PC-9 (cell line): Measurements from ENCODE around the gene NRAS. TPM values are rescaled to one million over a fixed set of nuclear protein-coding genes. Genes with fewer than 3 reads are reported as not detected.

Experiments
- BruUV-seq: library from RNA; stranded (reverse); fragments of 400-500 nt; replicated peaks from 2 replicates; lab custom pipeline; 2021; lab: Mats Ljungman, UMichigan
- CTCF ChIA-PET: fragments of 300-600 bp; sonication (Branson Sonifier 250); formaldehyde crosslinking; loops from one replicate; lab custom pipeline; 2022; ENCODE audit warnings: antibody characterized with exemption; lab: Charles Lee
- POLR2A ChIA-PET: fragments of 300-600 bp; sonication (Branson Sonifier 250); formaldehyde crosslinking; loops from one replicate; lab custom pipeline; 2022; ENCODE audit warnings: antibody characterized with exemption; ENCODE audit not compliant: unreplicated experiment; lab: Charles Lee
- DNase-seq, 2 experiments: peaks; one replicate each; pipeline versions ENCODE4 v3.0.0 to v3.0.0-alpha.2; 2015 to 2022; ENCODE audit warnings: mixed read lengths in 1 of 2
- H2AFZ ChIP-seq: fragments of 200-600 bp; sonication (generic); 2 replicates; pipeline ENCODE4 v1.8.1; 2017; ENCODE audit warnings: antibody characterized with exemption
- H3F3A ChIP-seq: fragments of 200-600 bp; sonication (generic); 2 replicates; pipeline ENCODE4 v1.8.1; 2017; ENCODE audit warnings: antibody characterized with exemption, mild to moderate bottlenecking, low read depth; ENCODE audit not compliant: insufficient read depth
- H3K27ac ChIP-seq: fragments of 200-600 bp; sonication (generic); 2 replicates; pipeline ENCODE4 v1.6.1; 2016; ENCODE audit warnings: mixed run types
- H3K27me3 ChIP-seq: fragments of 200-600 bp; sonication (generic); 2 replicates; pipeline ENCODE4 v1.6.1; 2016; ENCODE audit warnings: low read depth, mixed run types; ENCODE audit not compliant: insufficient read depth
- H3K36me3 ChIP-seq: fragments of 200-600 bp; sonication (generic); 2 replicates; pipeline ENCODE4 v1.6.1; 2016; ENCODE audit warnings: low read depth, mixed run types
- H3K4me1 ChIP-seq: fragments of 200-600 bp; sonication (generic); replicated peaks from 2 replicates; pipeline ENCODE4 v1.6.1; 2016; ENCODE audit warnings: mixed run types; ENCODE audit not compliant: insufficient read depth
- H3K4me2 ChIP-seq: fragments of 200-600 bp; sonication (generic); 2 replicates; pipeline ENCODE4 v1.6.1; 2017; ENCODE audit warnings: mixed run types
- H3K4me3 ChIP-seq: fragments of 200-600 bp; sonication (generic); 2 replicates; pipeline ENCODE4 v1.6.1; 2016; ENCODE audit warnings: mixed run types
- H3K79me2 ChIP-seq: fragments of 200-600 bp; sonication (generic); 2 replicates; pipeline ENCODE4 v1.6.1; 2017; ENCODE audit warnings: low read depth, mixed run types
- H3K9me2 ChIP-seq: fragments of 200-600 bp; sonication (generic); 2 replicates; pipeline ENCODE4 v1.8.1; 2017; ENCODE audit warnings: mild to moderate bottlenecking; ENCODE audit not compliant: insufficient read depth
- H3K9me3 ChIP-seq: fragments of 200-600 bp; sonication (generic); 2 replicates; pipeline ENCODE4 v1.8.1; 2016; ENCODE audit warnings: low read depth; ENCODE audit not compliant: insufficient read depth
- H4K20me1 ChIP-seq: fragments of 200-600 bp; sonication (generic); 2 replicates; pipeline ENCODE4 v1.8.1; 2017; ENCODE audit not compliant: insufficient read depth
- EZH2 ChIP-seq: fragments of 200-600 bp; sonication (generic); IDR thresholded peaks from 2 replicates; pipeline ENCODE4 v1.8.0; 2017; ENCODE audit warnings: antibody characterized with exemption, low read depth
- intact Hi-C: fragments of 100-400 bp; cut with micrococcal nuclease; formaldehyde crosslinking; loops from one replicate; pipeline ENCODE4 v1.10.0; 2022; ENCODE audit not compliant: unreplicated experiment
- total RNA-seq: library from RNA; stranded (reverse); gene quantifications from 2 replicates; pipeline ENCODE4 v1.2.3, GENCODE V29; 2021
- TF ChIP-seq, protein P1 (sequence below): fragments of 200-600 bp; sonication (generic); conservative IDR thresholded peaks from 2 replicates; pipeline ENCODE4 v1.6.1; 2017; ENCODE audit warnings: mixed run types, antibody characterized with exemption, mild to moderate bottlenecking, moderate library complexity

Gene NRAS
- total RNA-seq, 1 experiment from 2014 or later = 37.8 TPM

GRCh38 chr1:114669562-114670082 lies 46.9 kb downstream of the NRAS start, which contains the start of gene DENND2C:
DENND2C (minus strand) TSS chr1:114670049; CDS start chr1:114625984, 44,065 bp downstream.
- Histone ChIP-seq H3K4me1 (peaks cover 15% of the 10 kb centered on the region), H3K79me2 (no peaks in the 10 kb centered on the region), H3K4me3 (peak within 1 kb of the TSS; percentile 82), H3K27me3 (no peaks in the 10 kb centered on the region), H3F3A (peaks cover 4% of the 10 kb centered on the region; the same call in 1 of the 2 replicates), H3K9me2 (no peaks in the 10 kb centered on the region), H3K9me3 (no peaks in the 10 kb centered on the region), H2AFZ (peak within 1 kb of the TSS; percentile 97), H4K20me1 (no peaks in the 10 kb centered on the region), H3K4me2 (peak within 1 kb of the TSS; percentile 77), H3K27ac (peak within 1 kb of the TSS; percentile 56), H3K36me3 (no peaks in the 10 kb centered on the region)
- TSS peak; percentile 88 for BruUV-seq
- intact Hi-C loops = loop anchor here (5.0 kb wide), 1 partner anchor 87 kb away; the partner anchor contains the start of gene BCAS2
- TF ChIP-seq, protein P1, sequence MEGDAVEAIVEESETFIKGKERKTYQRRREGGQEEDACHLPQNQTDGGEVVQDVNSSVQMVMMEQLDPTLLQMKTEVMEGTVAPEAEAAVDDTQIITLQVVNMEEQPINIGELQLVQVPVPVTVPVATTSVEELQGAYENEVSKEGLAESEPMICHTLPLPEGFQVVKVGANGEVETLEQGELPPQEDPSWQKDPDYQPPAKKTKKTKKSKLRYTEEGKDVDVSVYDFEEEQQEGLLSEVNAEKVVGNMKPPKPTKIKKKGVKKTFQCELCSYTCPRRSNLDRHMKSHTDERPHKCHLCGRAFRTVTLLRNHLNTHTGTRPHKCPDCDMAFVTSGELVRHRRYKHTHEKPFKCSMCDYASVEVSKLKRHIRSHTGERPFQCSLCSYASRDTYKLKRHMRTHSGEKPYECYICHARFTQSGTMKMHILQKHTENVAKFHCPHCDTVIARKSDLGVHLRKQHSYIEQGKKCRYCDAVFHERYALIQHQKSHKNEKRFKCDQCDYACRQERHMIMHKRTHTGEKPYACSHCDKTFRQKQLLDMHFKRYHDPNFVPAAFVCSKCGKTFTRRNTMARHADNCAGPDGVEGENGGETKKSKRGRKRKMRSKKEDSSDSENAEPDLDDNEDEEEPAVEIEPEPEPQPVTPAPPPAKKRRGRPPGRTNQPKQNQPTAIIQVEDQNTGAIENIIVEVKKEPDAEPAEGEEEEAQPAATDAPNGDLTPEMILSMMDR = no peak
- TF ChIP-seq EZH2 = no peak
- POLR2A ChIA-PET = interaction anchor here (0.6 to 0.7 kb wide), 4 partner anchors 47 to 973 kb away, joined by 4 to 7 read pairs (median 5); no protein-coding TSS in a partner anchor
- CTCF ChIA-PET = interaction anchor here (0.6 kb wide), 1 partner anchor 163 kb away, joined by 5 read pairs; no protein-coding TSS in a partner anchor
- no peak for DNase-seq

DNA sequence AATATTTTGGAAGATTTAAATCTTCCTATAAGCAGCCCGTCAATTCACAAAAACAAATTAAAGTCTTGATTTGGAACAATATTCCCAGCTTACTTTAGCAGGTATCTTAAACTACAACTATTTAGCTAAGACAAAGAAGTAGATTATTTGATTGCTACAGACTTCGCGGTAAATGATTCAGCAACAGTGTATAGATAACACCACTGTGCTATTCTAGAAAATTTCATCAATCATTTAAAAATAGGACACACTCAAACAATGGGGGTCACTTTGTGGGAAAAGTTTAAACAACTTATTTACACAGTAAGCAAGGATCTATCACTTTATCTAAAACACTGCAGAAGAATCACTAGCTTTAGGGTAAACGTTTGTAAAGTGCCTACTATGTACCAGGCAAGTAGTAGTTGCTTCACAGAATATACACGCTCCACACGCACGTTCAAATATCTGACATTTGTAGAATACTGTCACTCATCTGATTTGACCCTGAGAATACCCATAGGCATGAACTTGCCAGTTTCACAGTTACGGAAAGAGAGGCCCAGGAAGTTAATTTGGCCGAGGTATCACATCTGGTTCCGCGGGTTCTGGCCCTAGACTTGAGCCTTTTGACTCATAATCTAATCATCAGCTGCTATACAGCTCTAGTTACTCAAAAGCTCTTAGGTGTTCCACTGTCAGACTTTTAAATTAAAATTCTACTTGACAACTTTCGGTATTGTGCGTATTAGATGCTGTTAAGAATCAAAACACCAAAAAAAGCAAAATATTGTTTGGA lies 47.6 kb downstream of the NRAS start:
- Histone ChIP-seq H3K4me2 (peak overlapping the region; percentile 77), H3F3A (peaks cover 4% of the 10 kb centered on the region; the same call in 1 of the 2 replicates), H3K79me2 (no peaks in the 10 kb centered on the region), H3K4me3 (peak overlapping the region; percentile 82), H3K9me3 (no peaks in the 10 kb centered on the region), H3K9me2 (no peaks in the 10 kb centered on the region), H3K27ac (no peak overlapping the region), H3K36me3 (no peaks in the 10 kb centered on the region), H2AFZ (peak overlapping the region; percentile 97), H3K27me3 (no peaks in the 10 kb centered on the region), H3K4me1 (peaks cover 15% of the 10 kb centered on the region), H4K20me1 (no peaks in the 10 kb centered on the region)
- intact Hi-C loops = no loop called here
- ChIA-PET POLR2A (interaction anchor here (0.7 kb wide), 1 partner anchor 46 kb away, joined by 7 read pairs; no protein-coding TSS in a partner anchor), CTCF (no interaction called here)
- peak in 1 of 2 experiments; percentile 56 for DNase-seq
- no TSS peak for BruUV-seq
- TF ChIP-seq, protein P1 = no peak
- TF ChIP-seq EZH2 = no peak

DNA sequence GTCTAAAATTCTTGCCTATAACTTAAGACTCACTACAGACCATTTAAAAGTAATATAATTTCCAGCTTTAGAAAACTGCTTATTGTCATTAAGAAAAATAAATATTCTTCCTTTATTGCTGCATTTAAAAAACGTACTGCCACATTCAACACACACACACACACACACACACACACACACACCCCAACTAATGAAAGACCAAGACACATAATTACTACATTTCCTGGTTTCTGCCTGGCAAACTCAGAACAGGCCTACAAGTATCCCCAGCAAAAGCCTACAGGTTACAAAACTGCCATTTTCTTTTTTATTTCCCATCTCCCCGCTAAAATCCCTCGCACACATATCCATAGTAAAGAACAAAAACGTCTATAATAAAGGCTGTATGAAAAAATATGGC lies 48.2 kb downstream of the NRAS start:
- intact Hi-C loops = no loop called here

More for the DNA sequence above, 48.2 kb downstream of the NRAS start:
- ChIA-PET CTCF (no interaction called here), POLR2A (no interaction called here)
- no peaks in the 10 kb centered on the region for H3K27me3 ChIP-seq
- H3K79me2 ChIP-seq = no peaks in the 10 kb centered on the region
- H3K4me3 ChIP-seq = no peak overlapping the region
- H3K36me3 ChIP-seq = no peaks in the 10 kb centered on the region
- peaks cover 15% of the 10 kb centered on the region for H3K4me1 ChIP-seq
- TF ChIP-seq EZH2 = no peak
- TF ChIP-seq, protein P1 = no peak
- peaks cover 4% of the 10 kb centered on the region; the same call in 1 of the 2 replicates for H3F3A ChIP-seq
- no peak overlapping the region for H2AFZ ChIP-seq
- H4K20me1 ChIP-seq = no peaks in the 10 kb centered on the region
- H3K9me3 ChIP-seq = no peaks in the 10 kb centered on the region
- H3K27ac ChIP-seq = no peak overlapping the region
- H3K4me2 ChIP-seq = no peak overlapping the region
- DNase-seq = no peak
- BruUV-seq = no TSS peak
- H3K9me2 ChIP-seq = no peaks in the 10 kb centered on the region
